HepG2 (cell line): ENCODE results near the gene CHID1. TPM values are rescaled to one million over a fixed set of nuclear protein-coding genes. Genes with fewer than 3 reads are reported as not detected.

Source experiments
- ATAC-seq: fragments of 200-7000 bp; cut with Tn5 transposase; 3 replicates; pipeline ENCODE4 v1.9.1; 2020; ENCODE audit warnings: mild to moderate bottlenecking, moderate library complexity
- BruUV-seq: library from RNA; stranded (reverse); fragments of 400-500 nt; replicated peaks from 2 replicates; lab custom pipeline; 2021; lab: Mats Ljungman, UMichigan
- CTCF ChIA-PET: fragments of 300-600 bp; formaldehyde crosslinking; extraction: SDS; loops from one replicate; lab custom pipeline; 2021; ENCODE audit warnings: low total read pairs, inconsistent platforms, low intra/inter-chr PET ratio; lab: Yijun Ruan, JAX
- POLR2A ChIA-PET: fragments of 350-600 bp; sonication (Branson Sonifier 250); formaldehyde crosslinking; loops from one replicate; lab custom pipeline; 2020; ENCODE audit warnings: antibody characterized with exemption, inconsistent platforms; lab: Yijun Ruan, JAX
- DNase-seq: peaks from one replicate; pipeline ENCODE4 v3.0.0-alpha.2; 2015; ENCODE audit warnings: low spot score
- FAIRE-seq: peaks from 3 replicates; lab custom pipeline; 2011; peaks lifted over from hg19 to GRCh38; lab: Jason Lieb, UNC
- H2AFZ ChIP-seq: one replicate; pipeline ENCODE4 v1.6.1; 2011; ENCODE audit warnings: low read length, inconsistent platforms
- H3K27ac ChIP-seq: fragments of 300-600 bp; 3 replicates; pipeline ENCODE4 v1.8.0; 2011; ENCODE audit warnings: mixed run types, mild to moderate bottlenecking, mixed read lengths, low read length, inconsistent platforms; ENCODE audit not compliant: insufficient read depth; ENCODE audit errors: extremely low read length
- H3K27me3 ChIP-seq, 2 experiments: fragments of 200-600 bp in 1 of 2; 2 replicates in 1 of 2; 3 replicates in 1 of 2; pipeline versions ENCODE4 v1.6.0 to v1.8.0; 2011; ENCODE audit warnings: low read length in 2 of 2, mild to moderate bottlenecking in 2 of 2, moderate library complexity in 2 of 2, inconsistent platforms in 1 of 2; ENCODE audit not compliant: insufficient read depth in 2 of 2, control insufficient read depth in 1 of 2
- H3K36me3 ChIP-seq, 2 experiments: fragments of 200-600 bp in 1 of 2; replicated peaks in 1 of 2; 2 replicates in 1 of 2; 3 replicates in 1 of 2; pipeline versions ENCODE4 v1.5.1 to v1.8.0; 2011; ENCODE audit warnings: low read length in 2 of 2, inconsistent platforms in 1 of 2; ENCODE audit not compliant: insufficient read depth in 2 of 2, control insufficient read depth in 1 of 2
- H3K4me1 ChIP-seq: 2 replicates; pipeline ENCODE4 v1.5.1; 2012; ENCODE audit warnings: low read length, inconsistent platforms; ENCODE audit not compliant: insufficient read depth
- H3K4me2 ChIP-seq: 2 replicates; pipeline ENCODE4 v1.6.0; 2011; ENCODE audit warnings: low read depth, low read length, inconsistent platforms
- H3K4me3 ChIP-seq, 3 experiments: fragments of 200-600 bp in 1 of 3; sonication (generic), shearing (Covaris generic) in 1 of 3; replicated peaks in 1 of 3; 2 replicates each; pipeline ENCODE4 v1.5.1; 2011 to 2016; ENCODE audit warnings: low read length in 3 of 3, inconsistent platforms in 2 of 3, low read depth in 2 of 3, mild to moderate bottlenecking in 2 of 3, control low read depth in 1 of 3, mixed read lengths in 1 of 3; ENCODE audit not compliant: insufficient read depth in 1 of 3
- H3K79me2 ChIP-seq: one replicate; pipeline ENCODE4 v1.6.1; 2011; ENCODE audit warnings: low read length, inconsistent platforms; ENCODE audit not compliant: insufficient read depth
- H3K9ac ChIP-seq: 2 replicates; pipeline ENCODE4 v1.6.0; 2011; ENCODE audit warnings: mild to moderate bottlenecking, low read depth, low read length, inconsistent platforms; ENCODE audit not compliant: insufficient read depth
- H3K9me3 ChIP-seq: 2 replicates; pipeline ENCODE4 v1.5.1; 2012; ENCODE audit warnings: mild to moderate bottlenecking, low read length
- H4K20me1 ChIP-seq: 2 replicates; pipeline ENCODE4 v1.6.0; 2011; ENCODE audit warnings: inconsistent platforms, mild to moderate bottlenecking, low read length, moderate library complexity; ENCODE audit not compliant: insufficient read depth
- BRCA1 ChIP-seq: sonication (generic); formaldehyde crosslinking; IDR thresholded peaks from 2 replicates; pipeline ENCODE4 v1.4.0; 2020; ENCODE audit warnings: missing genetic modification reagents
- CBX1 ChIP-seq: IDR thresholded peaks from one replicate; pipeline ENCODE4 v1.6.1; 2016; ENCODE audit warnings: antibody characterized with exemption, low read depth
- FOXK1 ChIP-seq: sonication (generic); formaldehyde crosslinking; IDR thresholded peaks from 2 replicates; pipeline ENCODE4 v1.4.0; 2020; ENCODE audit warnings: low read depth, missing genetic modification reagents, borderline replicate concordance
- HNF1A ChIP-seq, 2 experiments: sonication (generic) in 1 of 2; formaldehyde crosslinking in 1 of 2; IDR thresholded peaks; 2 replicates each; pipeline versions ENCODE4 v1.4.0 to v1.6.1; 2016 to 2020; ENCODE audit warnings: borderline replicate concordance in 1 of 2, low read depth in 1 of 2, mild to moderate bottlenecking in 1 of 2, missing genetic modification reagents in 1 of 2
- NONO ChIP-seq, 2 experiments: fragments of 450-650 bp in 1 of 2; sonication (generic) in 1 of 2; formaldehyde crosslinking in 1 of 2; IDR thresholded peaks in 1 of 2; conservative IDR thresholded peaks in 1 of 2; 2 replicates each; pipeline versions ENCODE4 v1.6.1 to v1.8.0; 2017 to 2022; ENCODE audit warnings: mild to moderate bottlenecking in 1 of 2, missing genetic modification reagents in 1 of 2, moderate library complexity in 1 of 2
- ZBED4 ChIP-seq: sonication (generic); formaldehyde crosslinking; IDR thresholded peaks from 2 replicates; pipeline ENCODE4 v1.4.0; 2020; ENCODE audit warnings: missing genetic modification reagents, borderline replicate concordance
- ZBTB43 ChIP-seq: sonication (generic); formaldehyde crosslinking; conservative IDR thresholded peaks from 2 replicates; pipeline ENCODE4 v1.4.0; 2020; ENCODE audit warnings: missing genetic modification reagents
- ZHX1 ChIP-seq: sonication (generic); formaldehyde crosslinking; IDR thresholded peaks from 2 replicates; pipeline ENCODE4 v1.8.1; 2022; ENCODE audit warnings: low read depth, mild to moderate bottlenecking, missing genetic modification reagents
- ZNF264 ChIP-seq: sonication (generic); formaldehyde crosslinking; IDR thresholded peaks from 2 replicates; pipeline ENCODE4 v1.4.0; 2020; ENCODE audit warnings: missing genetic modification reagents
- WGBS: methylation state at CpG from one replicate; pipeline ENCODE4 v1.1.6; 2017; ENCODE audit warnings: low lambda C conversion rate; 5-methylcytosine and 5-hydroxymethylcytosine counted together
- in situ Hi-C: cut with HindIII; loops from 2 replicates; pipeline ENCODE4 v1.10.0; 2017; ENCODE audit warnings: low pct_unique_long_range_greater_than_20kb; ENCODE audit not compliant: extremely low pct_ligation_motif_present
- intact Hi-C: fragments of 100-400 bp; cut with micrococcal nuclease; formaldehyde crosslinking; loops from one replicate; pipeline ENCODE4 v1.10.0; 2022; ENCODE audit not compliant: unreplicated experiment
- polyA plus RNA-seq, 8 experiments: library from polyadenylated mRNA; depleted of rRNA in 3 of 8; stranded (reverse) in 7 of 8; unstranded in 1 of 8; fragments of >200 nt; fragmentation: Illumina TruSeq in 4 of 8; extraction: Trizol in 4 of 8; gene quantifications; 2 replicates each; pipeline versions ENCODE4 v1.2.1 to v1.2.3, GENCODE V29; 2011 to 2016; ENCODE audit warnings: low read depth in 4 of 8, missing spikeins in 1 of 8, mixed read lengths in 1 of 8; ENCODE audit not compliant: insufficient read depth in 1 of 8
- total RNA-seq, 5 experiments: library from RNA; depleted of rRNA; stranded (reverse); fragments of >200 nt; fragmentation: Illumina TruSeq; extraction: Trizol; gene quantifications; 2 replicates each; pipeline ENCODE4 v1.2.3, GENCODE V29; 2016; ENCODE audit warnings: low read depth in 1 of 5

CHID1 gene
- total and polyA plus RNA-seq, 2 of the 13 experiments (the other 11 are each of a cell fraction or from before 2014, with no cell fraction given): 65.1 to 93.6 TPM

GRCh38 chr11:895331-896110 lies 15.1 kb downstream of the CHID1 start:
- ATAC-seq (no peak), DNase-seq (no peak), FAIRE-seq (no peak)
- WGBS: 83% methylated on average over 14 of the region's 26 CpGs
- in situ Hi-C loops (no loop called here), intact Hi-C loops (no loop called here)
- Histone ChIP-seq H2AFZ (no peak overlapping the region), H3K9me3 (no peaks in the 10 kb centered on the region), H3K27me3 (no peaks in the 10 kb centered on the region), H3K9ac (no peak overlapping the region), H3K36me3 (peaks cover 6 to 22% of the 10 kb centered on the region in 2 experiments), H3K4me2 (no peak overlapping the region), H3K79me2 (no peaks in the 10 kb centered on the region), H3K4me3 (no peak overlapping the region), H3K27ac (no peak overlapping the region), H4K20me1 (no peaks in the 10 kb centered on the region), H3K4me1 (no peaks in the 10 kb centered on the region)
- CTCF ChIA-PET: no interaction called here
- POLR2A ChIA-PET: interaction anchor here (1.0 kb wide), 1 partner anchor 15 kb away, joined by 4 read pairs; the partner anchor contains the start of gene CHID1
- no TSS peak for BruUV-seq
- TF ChIP-seq FOXK1 (no peak), CBX1 (no peak), NONO (IDR thresholded peaks at IDR 0.05) (no peak), NONO (CRISPR knock-in tag; conservative IDR thresholded peaks at IDR 0.05) (no peak), ZHX1 (no peak), ZBED4 (CRISPR knock-in tag) (no peak), ZNF264 (CRISPR knock-in tag) (no peak), HNF1A (IDR thresholded peaks at IDR 0.05; ENCODE audit: low read depth) (no peak), HNF1A (CRISPR knock-in tag; IDR thresholded peaks at IDR 0.05; ENCODE audit: borderline replicate concordance) (no peak), ZBTB43 (CRISPR knock-in tag) (no peak), BRCA1 (no peak)
